Thymus (tissue), 11 donors: ENCODE measurements around the gene EML1. TPM values are rescaled to one million over a fixed set of nuclear protein-coding genes. Genes with fewer than 3 reads are reported as not detected.

Experiments
- DNase-seq, 9 donors: peaks; one replicate each; pipeline ENCODE4 v3.0.0-alpha.2; 2013; ENCODE audit warnings: low spot score in 9 of 9, low read depth in 6 of 9, missing footprints in 1 of 9
- H3K27ac ChIP-seq, 2 donors: one replicate each; pipeline ENCODE4 v1.5.1; 2013; ENCODE audit warnings: control low read depth in 1 of 2, low read depth in 1 of 2, low read length in 1 of 2, mild to moderate bottlenecking in 1 of 2, moderate library complexity in 1 of 2
- H3K27me3 ChIP-seq, 2 donors: one replicate each; pipeline ENCODE4 v1.5.1; 2013; ENCODE audit warnings: low read length in 1 of 2; ENCODE audit not compliant: control insufficient read depth in 2 of 2, insufficient read depth in 1 of 2
- H3K36me3 ChIP-seq, 2 donors: one replicate each; pipeline ENCODE4 v1.5.1; 2013; ENCODE audit warnings: low read length in 1 of 2, mild to moderate bottlenecking in 1 of 2, moderate library complexity in 1 of 2; ENCODE audit not compliant: control insufficient read depth in 2 of 2, insufficient read depth in 2 of 2
- H3K4me1 ChIP-seq, 2 donors: one replicate each; pipeline ENCODE4 v1.5.1; 2013; ENCODE audit warnings: low read length in 2 of 2; ENCODE audit not compliant: control insufficient read depth in 2 of 2, insufficient read depth in 2 of 2
- H3K4me3 ChIP-seq, 2 donors: one replicate each; pipeline ENCODE4 v1.5.1; 2013; ENCODE audit warnings: low read length in 2 of 2, control low read depth in 1 of 2, mild to moderate bottlenecking in 1 of 2
- H3K9me3 ChIP-seq, 2 donors: one replicate each; pipeline ENCODE4 v1.5.1; 2013; ENCODE audit warnings: low read length in 1 of 2, mild to moderate bottlenecking in 1 of 2; ENCODE audit not compliant: control insufficient read depth in 2 of 2, insufficient read depth in 1 of 2
- WGBS: extraction: QIAGEN DNeasy Blood & Tissue Kit; methylation state at CpG from one replicate; pipeline ENCODE4 v1.1.7; 2013; 5-methylcytosine and 5-hydroxymethylcytosine counted together
- polyA plus RNA-seq: library from polyadenylated mRNA; stranded (reverse); fragments of 200-250 nt; gene quantifications from one replicate; pipeline ENCODE4 v1.2.3, GENCODE V29; 2013
- total RNA-seq: library from RNA; stranded (reverse); fragments of 120-200 nt; gene quantifications from one replicate; pipeline ENCODE4 v1.2.4, GENCODE V29; 2013
- donor health status: healthy.

EML1 gene
- total and polyA plus RNA-seq, 2 donors: 1.7 to 2.7 TPM

DNA sequence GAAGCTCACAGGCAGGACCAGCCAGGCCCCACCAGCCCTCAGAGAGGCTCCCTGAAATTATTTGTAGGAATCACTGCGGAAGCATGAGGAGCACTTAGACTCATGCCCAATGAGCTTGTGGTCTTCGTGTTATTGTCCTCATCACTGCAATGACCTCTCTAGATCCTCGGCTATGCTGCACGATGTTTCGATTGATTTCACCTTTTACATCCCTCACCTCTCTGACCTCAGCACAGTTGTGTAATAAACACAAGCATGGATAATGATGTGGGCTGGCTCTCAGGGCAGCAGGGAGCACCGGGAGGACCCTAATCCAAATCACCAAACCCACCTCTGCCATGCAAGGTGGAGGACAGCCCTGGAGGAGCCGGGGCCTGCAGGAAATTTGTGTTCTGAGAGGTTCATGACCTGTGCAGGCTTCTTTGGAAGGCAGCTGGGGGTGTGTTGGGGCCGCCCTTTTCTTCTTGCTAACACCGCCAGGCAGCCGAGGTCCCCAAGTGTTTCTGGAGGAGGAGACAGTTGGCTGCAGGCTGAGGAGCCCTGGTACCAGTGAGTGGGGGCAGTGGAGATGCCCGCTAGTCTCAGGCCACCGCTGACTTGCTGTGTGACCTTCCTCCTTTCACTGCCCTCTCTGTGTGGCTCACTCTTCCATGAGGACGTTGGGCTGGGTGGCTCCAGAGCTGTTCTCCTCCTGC lies 29.5 kb upstream of the EML1 start:
- Histone ChIP-seq H3K27me3 (peaks cover 0 to 4% of the 10 kb centered on the region in 2 donors), H3K9me3 (no peaks in the 10 kb centered on the region), H3K4me1 (no peaks in the 10 kb centered on the region), H3K36me3 (no peaks in the 10 kb centered on the region), H3K4me3 (no peak overlapping the region), H3K27ac (no peak overlapping the region)
- WGBS: 96% methylated on average over 13 of the region's 13 CpGs
- no peak for DNase-seq

GRCh38 chr14:99764222-99764706 lies 28.9 kb upstream of the EML1 start:
- no peaks in the 10 kb centered on the region for H3K4me1 ChIP-seq
- peaks cover 0 to 4% of the 10 kb centered on the region in 2 donors for H3K27me3 ChIP-seq
- no peak for DNase-seq
- no peak overlapping the region for H3K4me3 ChIP-seq
- no peaks in the 10 kb centered on the region for H3K36me3 ChIP-seq
- 96% methylated on average over 11 of the region's 11 CpGs for WGBS
- H3K9me3 ChIP-seq: no peaks in the 10 kb centered on the region
- no peak overlapping the region for H3K27ac ChIP-seq

GRCh38 chr14:99768381-99768780 lies 24.8 kb upstream of the EML1 start:
- H3K4me1 ChIP-seq: no peaks in the 10 kb centered on the region
- no peak overlapping the region for H3K4me3 ChIP-seq
- no peak for DNase-seq
- H3K36me3 ChIP-seq: no peaks in the 10 kb centered on the region
- H3K9me3 ChIP-seq: no peaks in the 10 kb centered on the region
- WGBS: 87% methylated on average over 6 of the region's 6 CpGs
- no peak overlapping the region for H3K27ac ChIP-seq
- peaks cover 0 to 7% of the 10 kb centered on the region in 2 donors for H3K27me3 ChIP-seq

- no peak for DNase-seq
These were observed 24.1 kb upstream of the EML1 start for GRCh38 chr14:99769123-99769522.

GRCh38 chr14:99769799-99770198 lies 23.4 kb upstream of the EML1 start:
- DNase-seq: no peak
- Histone ChIP-seq H3K4me3 (no peak overlapping the region), H3K9me3 (no peaks in the 10 kb centered on the region), H3K36me3 (no peaks in the 10 kb centered on the region), H3K4me1 (no peaks in the 10 kb centered on the region), H3K27ac (no peak overlapping the region), H3K27me3 (peaks cover 0 to 17% of the 10 kb centered on the region in 2 donors)
- WGBS: 93% methylated on average over 3 of the region's 3 CpGs

More at GRCh38 chr14:99769123-99769522, 24.1 kb upstream of the EML1 start:
- H3K36me3 ChIP-seq: no peaks in the 10 kb centered on the region
- peaks cover 0 to 13% of the 10 kb centered on the region in 2 donors for H3K27me3 ChIP-seq
- H3K4me1 ChIP-seq: no peaks in the 10 kb centered on the region
- no peak overlapping the region for H3K27ac ChIP-seq
- H3K4me3 ChIP-seq: no peak overlapping the region
- H3K9me3 ChIP-seq: no peaks in the 10 kb centered on the region
- 96% methylated on average over 6 of the region's 6 CpGs for WGBS

- Histone ChIP-seq H3K4me3 (no peak overlapping the region), H3K36me3 (no peaks in the 10 kb centered on the region), H3K9me3 (no peaks in the 10 kb centered on the region), H3K4me1 (no peaks in the 10 kb centered on the region), H3K27me3 (peaks cover 0 to 21% of the 10 kb centered on the region in 2 donors), H3K27ac (no peak overlapping the region)
- no peak for DNase-seq
- WGBS: 95% methylated on average over 8 of the region's 8 CpGs
These were observed 20.6 kb upstream of the EML1 start for GRCh38 chr14:99772371-99773283.

DNA sequence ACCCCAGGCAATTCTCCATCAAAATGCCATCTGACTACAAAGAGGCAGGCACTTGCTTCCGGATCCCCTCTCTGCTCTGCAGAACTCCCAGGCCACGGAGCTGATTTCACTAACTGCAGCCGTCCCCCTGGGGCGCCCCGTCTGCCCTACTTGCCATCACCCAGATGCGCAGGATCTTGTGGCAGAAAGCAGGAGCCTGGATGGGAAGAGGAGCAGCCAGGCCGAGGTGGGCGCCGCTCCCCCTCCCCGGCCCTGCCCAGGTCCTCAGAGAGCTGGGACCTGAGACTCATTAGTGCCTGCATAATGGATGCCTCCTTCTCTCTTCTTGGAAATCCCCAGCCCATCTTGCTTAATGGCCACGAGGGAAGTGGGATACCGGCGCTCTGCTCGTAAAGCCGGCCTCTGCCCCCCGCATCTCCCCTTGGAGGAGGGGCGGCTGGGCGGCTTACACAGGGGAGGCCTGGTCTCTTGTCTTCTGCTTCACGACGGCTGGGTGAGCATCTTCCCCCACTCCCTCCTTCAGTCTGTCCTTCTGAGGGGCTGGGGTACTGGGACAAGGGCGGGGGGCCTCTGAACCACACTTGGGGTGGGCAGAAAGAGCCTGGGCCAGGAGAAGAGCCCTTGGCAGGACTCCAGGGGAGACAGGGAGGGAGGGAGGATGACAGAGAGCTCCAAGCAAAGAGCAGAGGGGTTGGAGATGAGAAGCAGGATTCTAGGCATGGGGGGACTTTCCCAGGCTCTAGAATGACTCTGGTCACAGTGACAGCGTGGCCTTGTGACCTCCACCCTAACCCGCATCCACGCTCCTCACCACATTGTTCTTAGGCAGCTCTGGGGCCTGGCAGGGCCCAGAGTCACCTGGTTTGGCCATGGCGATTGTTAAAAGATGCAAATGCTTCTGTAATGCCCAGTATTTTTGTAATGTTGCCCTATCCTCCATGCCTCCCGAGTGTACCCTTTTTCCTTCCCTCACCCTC lies 19.4 kb upstream of the EML1 start:
- no peaks in the 10 kb centered on the region for H3K9me3 ChIP-seq
- H3K4me1 ChIP-seq: no peaks in the 10 kb centered on the region
- DNase-seq: no peak
- peaks cover 0 to 21% of the 10 kb centered on the region in 2 donors for H3K27me3 ChIP-seq
- WGBS: 93% methylated on average over 26 of the region's 26 CpGs
- H3K27ac ChIP-seq: no peak overlapping the region
- no peaks in the 10 kb centered on the region for H3K36me3 ChIP-seq
- H3K4me3 ChIP-seq: no peak overlapping the region

DNA sequence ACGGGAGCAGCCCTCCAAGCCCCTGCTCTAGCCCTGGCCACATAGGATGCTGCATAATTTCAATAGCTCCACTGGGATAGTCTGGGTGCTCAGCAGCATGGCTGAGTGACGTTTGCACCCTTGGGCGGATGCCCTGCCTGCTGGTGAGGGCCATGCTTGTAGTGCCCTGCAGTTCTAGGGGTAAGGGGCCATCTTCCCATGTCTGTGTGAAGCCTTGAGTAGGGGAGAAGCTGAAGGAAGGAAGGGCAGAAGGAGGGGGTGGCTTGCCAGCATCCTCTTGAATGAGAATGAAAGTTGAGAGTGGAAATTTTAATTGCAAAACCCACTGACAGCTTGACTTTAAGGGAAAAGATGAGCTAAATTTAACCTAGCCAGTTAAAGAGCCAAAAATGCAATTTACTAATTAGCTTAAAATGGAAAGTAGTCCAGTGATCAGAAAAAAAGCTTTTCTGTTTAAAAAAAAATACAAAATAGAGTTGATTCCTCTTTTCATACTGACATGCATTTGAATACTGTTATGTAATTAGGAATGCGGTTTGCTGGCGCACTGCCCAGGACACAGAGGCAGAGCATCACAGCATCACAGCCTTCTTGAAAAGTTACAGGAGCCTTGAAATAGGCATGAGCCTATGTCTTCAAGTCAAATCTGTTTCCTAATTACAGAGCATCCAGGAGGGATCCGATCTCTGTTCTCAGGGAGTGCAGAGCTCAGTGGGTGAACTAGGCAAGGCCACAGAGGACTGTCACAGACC lies 18.5 kb upstream of the EML1 start:
- DNase-seq: no peak
- WGBS: 69% methylated on average over 6 of the region's 6 CpGs
- H3K4me1 ChIP-seq: no peaks in the 10 kb centered on the region
- no peaks in the 10 kb centered on the region for H3K9me3 ChIP-seq
- H3K36me3 ChIP-seq: no peaks in the 10 kb centered on the region
- H3K27ac ChIP-seq: no peak overlapping the region
- peaks cover 0 to 21% of the 10 kb centered on the region in 2 donors for H3K27me3 ChIP-seq
- no peak overlapping the region for H3K4me3 ChIP-seq
